Measurements from ENCODE around the gene CHIT1. TPM values are rescaled to one million over a fixed set of nuclear protein-coding genes. Genes with fewer than 3 reads are reported as not detected.

CHIT1 gene
- total and polyA plus RNA-seq, 9 of the 15 experiments (the other 6 are each of a cell fraction or from before 2014, with no cell fraction given), result not detected

DNA sequence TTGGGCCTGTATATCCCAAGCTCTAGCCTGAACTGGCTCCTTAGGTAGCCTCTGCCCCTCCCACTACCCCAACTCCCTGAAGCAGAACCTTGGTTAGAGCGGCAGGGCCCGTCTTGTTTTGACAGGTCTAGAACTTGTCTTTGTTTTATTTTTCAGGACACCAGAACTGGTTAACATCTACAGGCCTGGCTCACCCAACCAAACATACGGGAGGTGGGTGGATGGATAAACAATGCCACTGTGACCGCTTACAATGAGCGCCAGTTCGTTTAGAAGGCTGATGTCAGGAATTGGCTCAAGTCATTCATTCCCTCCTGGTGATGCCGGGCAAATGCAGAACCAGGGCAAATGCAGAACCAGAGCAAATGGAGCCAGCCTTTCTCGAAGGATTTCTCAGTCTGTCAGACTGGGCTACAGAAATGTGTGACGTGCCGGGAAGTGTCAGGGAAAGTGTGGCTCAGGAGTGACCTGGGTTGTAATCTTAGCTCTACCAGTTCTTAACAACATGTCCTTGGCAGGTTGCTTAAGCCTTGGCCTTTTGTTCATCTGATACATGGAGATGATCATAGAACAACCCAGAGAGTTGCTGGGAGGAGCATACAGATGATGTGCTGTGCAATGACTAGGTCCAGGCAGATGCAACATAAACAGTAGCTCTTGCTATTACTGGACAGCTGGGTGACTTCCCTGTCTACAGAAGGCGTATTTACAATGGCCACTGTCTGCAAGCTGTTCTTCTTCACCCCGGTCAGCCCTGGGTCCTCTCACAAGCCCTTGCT, 45.3 kb upstream of the CHIT1 start (continued):
- 0 out of 2 replicates have a peak, but pooled peaks have one; percentile 33 for TF ChIP-seq ZC3H4 (CRISPR knock-in tag; IDR thresholded peaks at IDR 0.05; ENCODE audit: borderline replicate concordance)
- no peak for TF ChIP-seq NEUROD1 (IDR thresholded peaks at IDR 0.05; ENCODE audit: borderline replicate concordance, low read depth, low read length, partially characterized antibody)
- TF ChIP-seq, protein P1, sequence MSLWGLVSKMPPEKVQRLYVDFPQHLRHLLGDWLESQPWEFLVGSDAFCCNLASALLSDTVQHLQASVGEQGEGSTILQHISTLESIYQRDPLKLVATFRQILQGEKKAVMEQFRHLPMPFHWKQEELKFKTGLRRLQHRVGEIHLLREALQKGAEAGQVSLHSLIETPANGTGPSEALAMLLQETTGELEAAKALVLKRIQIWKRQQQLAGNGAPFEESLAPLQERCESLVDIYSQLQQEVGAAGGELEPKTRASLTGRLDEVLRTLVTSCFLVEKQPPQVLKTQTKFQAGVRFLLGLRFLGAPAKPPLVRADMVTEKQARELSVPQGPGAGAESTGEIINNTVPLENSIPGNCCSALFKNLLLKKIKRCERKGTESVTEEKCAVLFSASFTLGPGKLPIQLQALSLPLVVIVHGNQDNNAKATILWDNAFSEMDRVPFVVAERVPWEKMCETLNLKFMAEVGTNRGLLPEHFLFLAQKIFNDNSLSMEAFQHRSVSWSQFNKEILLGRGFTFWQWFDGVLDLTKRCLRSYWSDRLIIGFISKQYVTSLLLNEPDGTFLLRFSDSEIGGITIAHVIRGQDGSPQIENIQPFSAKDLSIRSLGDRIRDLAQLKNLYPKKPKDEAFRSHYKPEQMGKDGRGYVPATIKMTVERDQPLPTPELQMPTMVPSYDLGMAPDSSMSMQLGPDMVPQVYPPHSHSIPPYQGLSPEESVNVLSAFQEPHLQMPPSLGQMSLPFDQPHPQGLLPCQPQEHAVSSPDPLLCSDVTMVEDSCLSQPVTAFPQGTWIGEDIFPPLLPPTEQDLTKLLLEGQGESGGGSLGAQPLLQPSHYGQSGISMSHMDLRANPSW (CRISPR knock-in tag; IDR thresholded peaks at IDR 0.05), result 0 out of 2 replicates have a peak, but pooled peaks have one; percentile 38
- no peak for TF ChIP-seq MECOM (CRISPR knock-in tag; IDR thresholded peaks at IDR 0.05)
- TF ChIP-seq XRCC4 (IDR thresholded peaks at IDR 0.05; ENCODE audit: extremely low read depth, insufficient read depth, insufficient read length), result no peak
- no peak for TF ChIP-seq ARHGAP35 (IDR thresholded peaks at IDR 0.05; ENCODE audit: partially characterized antibody)
- TF ChIP-seq ZNF3 (CRISPR knock-in tag; IDR thresholded peaks at IDR 0.05), result no peak
- TF ChIP-seq ZNF316 (IDR thresholded peaks at IDR 0.05), result no peak
- no peak for TF ChIP-seq ZNF436 (CRISPR knock-in tag; IDR thresholded peaks at IDR 0.05)
- 0 out of 2 replicates have a peak, but pooled peaks have one; percentile 2 for TF ChIP-seq MAFG (tag; conservative IDR thresholded peaks at IDR 0.05)
- no peak for TF ChIP-seq TCF15 (CRISPR knock-in tag; IDR thresholded peaks at IDR 0.05)
- no peak for TF ChIP-seq HMGN3 (IDR thresholded peaks at IDR 0.05; ENCODE audit: borderline replicate concordance, extremely low read depth, insufficient read length, low read depth, low read length)
